Upper lobe of right lung (tissue), 1 donor: ENCODE data around the gene ANKRD13B. TPM values are rescaled to one million over a fixed set of nuclear protein-coding genes. Genes with fewer than 3 reads are reported as not detected.

ENCODE experiments used
- ATAC-seq: fragments of 200-7000 bp; cut with Tn5 transposase; one replicate; pipeline ENCODE4 v1.9.1; 2020; ENCODE audit warnings: mild to moderate bottlenecking, moderate library complexity
- DNase-seq: peaks from one replicate; pipeline ENCODE4 v3.0.0-alpha.2; 2020
- H3K27ac ChIP-seq: fragments of 200-600 bp; one replicate; pipeline ENCODE4 v1.8.0; 2022
- H3K27me3 ChIP-seq: fragments of 200-600 bp; one replicate; pipeline ENCODE4 v1.8.0; 2022; ENCODE audit warnings: mild to moderate bottlenecking
- H3K36me3 ChIP-seq: fragments of 200-600 bp; one replicate; pipeline ENCODE4 v1.8.0; 2022
- H3K4me1 ChIP-seq: fragments of 200-600 bp; one replicate; pipeline ENCODE4 v1.8.0; 2022
- H3K4me3 ChIP-seq: fragments of 200-600 bp; one replicate; pipeline ENCODE4 v1.8.0; 2022; ENCODE audit warnings: mild to moderate bottlenecking
- H3K9me3 ChIP-seq: fragments of 200-600 bp; one replicate; pipeline ENCODE4 v1.8.0; 2022
- CTCF ChIP-seq: fragments of 200-600 bp; IDR thresholded peaks from one replicate; pipeline ENCODE4 v1.8.0; 2022; ENCODE audit warnings: antibody characterized with exemption
- intact Hi-C: fragments of 100-400 bp; cut with DNase I; formaldehyde crosslinking; loops from one replicate; pipeline ENCODE4 v1.11.0; 2022
- total RNA-seq: library from RNA; stranded (reverse); fragmentation: NEBNext Ultra II Directional; extraction: Animal tissue kit (Norgen Biotek cat#: 25700); gene quantifications from one replicate; pipeline ENCODE4 v1.2.1, GENCODE V29; 2021
- donor health status: DM: no; HTN: yes; CAD: no; lungs with severe emphysema.

ANKRD13B gene
- total RNA-seq, 1 donor from 2014 or later = 6.8 TPM

DNA sequence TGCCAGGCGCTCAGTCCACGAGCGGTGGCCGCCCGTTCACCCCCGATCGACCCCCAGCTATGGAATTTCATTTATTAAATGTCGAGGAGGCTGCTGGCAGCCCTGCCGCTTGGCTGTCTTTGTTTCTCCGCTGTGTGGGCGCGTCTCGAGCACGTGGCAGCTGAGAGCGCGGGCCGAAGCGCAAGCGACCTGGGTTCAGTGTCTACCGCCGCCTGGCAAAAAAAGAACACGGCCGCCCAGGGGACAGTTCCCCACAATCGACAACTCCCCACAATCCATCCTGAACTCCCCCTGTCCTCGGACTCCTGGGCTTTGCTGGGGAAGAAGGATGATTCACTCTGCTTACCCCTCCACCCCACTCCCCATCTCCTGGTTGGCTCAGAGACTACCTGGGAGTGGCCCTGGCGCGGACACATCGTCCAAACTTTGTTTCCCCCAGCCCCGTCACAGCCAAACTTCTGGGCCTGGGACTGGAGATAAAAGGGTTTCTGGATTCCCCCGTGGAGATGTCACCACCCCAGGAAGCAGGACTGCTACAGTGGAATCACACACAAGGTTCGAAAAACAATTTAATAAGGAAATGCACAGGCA lies 1.7 kb upstream of the ANKRD13B start:
- H3K4me1 ChIP-seq = peaks cover 58% of the 10 kb centered on the region
- peak overlapping the region; percentile 61 for H3K27ac ChIP-seq

DNA sequence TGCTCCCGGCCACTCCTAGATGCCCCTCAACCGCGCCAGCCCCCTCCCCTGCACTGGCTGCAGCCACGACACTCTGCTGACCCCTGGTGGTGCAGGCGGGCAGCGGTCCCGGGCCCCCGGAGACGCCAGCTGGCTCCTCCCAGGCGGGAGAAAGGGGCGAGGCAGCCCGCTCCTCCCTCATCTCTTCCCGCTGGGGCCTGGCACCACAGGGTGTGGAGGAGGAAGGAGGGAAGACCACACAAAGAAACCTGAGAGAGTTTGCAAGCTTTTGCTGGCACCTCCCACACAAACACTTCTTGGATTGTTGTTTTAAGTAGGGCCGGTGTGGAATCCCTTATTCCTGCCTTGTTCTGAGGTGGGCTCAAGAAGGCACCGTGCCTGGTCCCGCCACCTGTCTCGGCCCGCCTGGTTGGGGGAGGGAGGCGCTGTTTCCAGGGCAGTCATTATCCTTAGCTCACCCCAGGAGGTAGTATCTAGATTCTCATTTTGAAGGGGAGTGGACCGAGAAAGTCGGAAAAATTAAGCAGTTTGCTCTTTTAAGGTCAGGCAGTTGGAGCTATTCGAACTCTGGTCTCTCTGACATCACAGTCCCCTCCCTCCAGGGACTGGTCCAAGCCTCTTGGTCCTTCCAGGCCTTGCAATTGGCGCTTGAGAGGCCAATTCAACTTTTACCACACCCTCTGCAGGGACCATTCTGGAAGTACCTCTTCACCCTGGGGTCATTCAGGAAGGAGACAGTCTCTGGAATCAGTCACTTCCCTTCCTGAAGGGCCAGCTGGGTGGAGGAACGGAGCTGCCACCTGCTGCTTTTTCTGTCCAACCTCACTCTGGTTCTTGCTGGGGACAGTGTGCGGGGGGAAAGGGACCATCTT lies 959 bp upstream of the ANKRD13B start:
- peak; percentile 98 for TF ChIP-seq CTCF
- intact Hi-C loops = no loop called here
- DNase-seq (peak; percentile 93), ATAC-seq (peak; percentile 80)
- Histone ChIP-seq H3K4me1 (peaks cover 52% of the 10 kb centered on the region), H3K4me3 (peak overlapping the region; percentile 60), H3K36me3 (no peaks in the 10 kb centered on the region), H3K27me3 (no peaks in the 10 kb centered on the region), H3K27ac (peak overlapping the region; percentile 61), H3K9me3 (no peaks in the 10 kb centered on the region)

More for the DNA sequence above, 1.7 kb upstream of the ANKRD13B start:
- intact Hi-C loops = no loop called here
- Histone ChIP-seq H3K27me3 (no peaks in the 10 kb centered on the region), H3K9me3 (no peaks in the 10 kb centered on the region), H3K36me3 (no peaks in the 10 kb centered on the region), H3K4me3 (peak overlapping the region; percentile 60)
- TF ChIP-seq CTCF = no peak
- ATAC-seq (no peak), DNase-seq (peak; percentile 76)

- H3K4me1 ChIP-seq = peaks cover 38% of the 10 kb centered on the region
- ATAC-seq = no peak
- DNase-seq = peak; percentile 69
- TF ChIP-seq CTCF = no peak
- peak overlapping the region; percentile 60 for H3K4me3 ChIP-seq
- no peaks in the 10 kb centered on the region for H3K9me3 ChIP-seq
- intact Hi-C loops = no loop called here
- H3K27ac ChIP-seq = no peak overlapping the region
- H3K36me3 ChIP-seq = no peaks in the 10 kb centered on the region
- H3K27me3 ChIP-seq = no peaks in the 10 kb centered on the region
Measured at GRCh38 chr17:29593591-29594518, 923 bp downstream of the ANKRD13B start.

GRCh38 chr17:29594519-29595090 lies 1.7 kb downstream of the ANKRD13B start:
- Histone ChIP-seq H3K4me3 (no peak overlapping the region), H3K4me1 (peaks cover 38% of the 10 kb centered on the region), H3K36me3 (no peaks in the 10 kb centered on the region), H3K9me3 (no peaks in the 10 kb centered on the region), H3K27me3 (no peaks in the 10 kb centered on the region), H3K27ac (no peak overlapping the region)
- ATAC-seq (no peak), DNase-seq (peak; percentile 62)
- intact Hi-C loops = no loop called here
- no peak for TF ChIP-seq CTCF
